ENCODE measurements around the gene CHCHD6.

CHCHD6 gene

DNA sequence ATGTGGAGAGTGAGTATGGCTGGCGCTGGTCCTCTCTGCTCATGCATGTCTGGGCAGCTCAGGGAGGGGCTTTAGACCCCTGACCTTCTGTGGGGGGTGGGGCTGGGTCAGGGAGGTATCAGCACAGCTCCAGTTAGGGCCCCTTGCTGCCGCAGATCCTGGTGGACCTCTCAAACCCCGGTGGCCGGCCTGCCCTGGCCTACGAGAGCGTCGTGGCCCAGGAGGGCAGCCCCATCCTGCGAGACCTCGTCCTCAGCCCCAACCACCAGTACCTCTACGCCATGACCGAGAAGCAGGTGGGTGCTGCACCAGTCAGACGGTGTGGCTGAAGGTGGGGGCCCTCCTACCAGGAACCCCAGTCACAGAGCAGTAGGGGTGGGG lies 299.1 kb downstream of the CHCHD6 start:
- no peak for DNase-seq (ENCODE audit: low read depth in 2 of 2, low spot score in 1 of 2)

DNA sequence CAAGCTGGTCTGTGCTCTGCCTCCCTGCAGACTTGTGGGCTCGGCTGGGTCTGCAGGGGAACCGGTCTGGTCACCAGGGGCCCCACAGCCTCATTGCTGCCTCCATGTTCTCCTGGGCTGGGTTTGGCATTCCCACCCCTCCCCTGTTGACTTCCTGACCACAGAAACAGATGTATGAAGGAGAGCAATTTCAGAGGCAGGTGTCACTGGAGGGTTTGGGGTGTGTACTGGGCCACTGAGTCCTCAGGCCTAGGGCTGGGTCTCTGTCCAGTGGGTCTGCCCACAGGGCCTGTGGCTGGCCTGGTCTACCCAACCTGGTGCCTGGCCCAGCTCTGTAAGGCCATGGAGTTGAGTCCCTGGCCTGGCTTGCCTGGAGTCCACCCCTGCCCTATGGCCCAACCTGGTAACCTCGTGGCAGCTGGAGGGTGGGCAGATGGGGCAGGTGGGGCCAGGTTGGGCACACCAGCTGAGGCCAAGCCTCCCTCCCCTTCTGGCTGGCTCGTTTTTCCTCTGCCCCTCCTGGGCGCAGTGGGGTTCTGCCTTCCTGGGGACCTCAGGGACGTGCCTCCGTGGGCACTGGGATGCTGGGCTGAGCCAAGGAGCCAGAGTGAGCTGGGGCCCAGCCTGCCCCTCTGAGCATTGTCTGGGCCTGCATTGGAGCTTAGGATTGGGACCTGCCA lies 299.7 kb downstream of the CHCHD6 start:
- DNase-seq (ENCODE audit: low read depth in 2 of 2, low spot score in 1 of 2): no peak

DNA sequence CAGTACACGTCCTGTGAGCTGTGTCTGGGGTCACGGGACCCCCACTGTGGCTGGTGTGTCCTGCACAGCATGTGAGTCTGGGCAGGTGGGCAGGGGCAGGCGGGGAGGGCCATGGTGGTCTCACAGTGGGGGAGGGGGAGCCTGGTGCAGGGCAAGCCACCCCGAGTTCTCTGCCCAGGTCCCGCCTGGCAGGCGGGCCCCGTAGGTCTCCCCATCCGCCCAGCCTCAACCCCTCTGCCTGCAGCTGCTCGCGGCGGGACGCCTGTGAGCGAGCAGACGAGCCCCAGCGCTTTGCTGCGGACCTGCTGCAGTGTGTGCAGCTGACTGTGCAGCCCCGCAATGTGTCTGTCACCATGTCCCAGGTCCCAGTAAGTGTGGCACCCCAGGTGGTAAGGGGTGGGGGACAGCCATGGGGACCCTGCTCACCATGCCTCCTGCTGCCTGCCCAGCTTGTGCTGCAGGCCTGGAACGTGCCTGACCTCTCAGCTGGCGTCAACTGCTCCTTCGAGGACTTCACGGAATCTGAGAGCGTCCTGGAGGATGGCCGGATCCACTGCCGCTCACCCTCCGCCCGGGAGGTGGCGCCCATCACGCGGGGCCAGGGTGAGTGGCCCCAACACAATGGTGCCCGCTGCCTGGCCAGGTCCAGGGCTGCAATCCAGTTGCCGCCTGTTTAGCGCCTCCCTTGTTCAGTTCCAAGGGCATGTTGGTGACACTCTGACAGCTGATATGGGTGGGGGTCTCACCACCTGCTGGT lies 300.8 kb downstream of the CHCHD6 start:
- DNase-seq (ENCODE audit: low read depth in 2 of 2, low spot score in 1 of 2): no peak

DNA sequence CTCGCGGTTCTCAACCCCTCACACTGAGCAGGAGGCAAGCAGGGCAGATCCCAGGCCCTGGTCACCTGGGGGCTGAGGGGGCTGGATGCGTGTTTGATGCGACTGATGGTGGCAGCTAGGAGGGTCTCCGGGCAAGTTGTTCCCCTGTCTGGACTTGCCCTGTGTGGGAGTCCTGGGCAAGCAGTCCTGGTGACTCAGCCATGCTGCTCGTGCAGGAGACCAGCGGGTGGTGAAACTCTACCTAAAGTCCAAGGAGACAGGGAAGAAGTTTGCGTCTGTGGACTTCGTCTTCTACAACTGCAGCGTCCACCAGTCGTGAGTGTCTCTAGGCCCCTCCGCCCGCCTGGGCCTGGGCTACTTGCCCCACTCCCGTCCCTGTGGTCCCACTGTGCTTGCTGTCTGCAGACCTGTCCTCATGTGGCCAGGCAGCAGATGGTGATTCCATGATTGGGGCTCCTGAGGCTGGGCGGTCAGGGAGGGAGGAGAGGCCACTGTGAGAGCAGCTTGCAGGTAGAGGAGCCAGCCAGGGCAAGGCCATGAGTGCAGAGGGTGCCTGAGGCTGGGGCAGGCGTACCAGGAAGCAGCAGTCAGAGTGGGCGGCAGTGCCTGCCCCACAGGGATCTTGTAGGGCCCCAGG lies 301.9 kb downstream of the CHCHD6 start:
- DNase-seq (ENCODE audit: low read depth in 2 of 2, low spot score in 1 of 2): no peak

DNA sequence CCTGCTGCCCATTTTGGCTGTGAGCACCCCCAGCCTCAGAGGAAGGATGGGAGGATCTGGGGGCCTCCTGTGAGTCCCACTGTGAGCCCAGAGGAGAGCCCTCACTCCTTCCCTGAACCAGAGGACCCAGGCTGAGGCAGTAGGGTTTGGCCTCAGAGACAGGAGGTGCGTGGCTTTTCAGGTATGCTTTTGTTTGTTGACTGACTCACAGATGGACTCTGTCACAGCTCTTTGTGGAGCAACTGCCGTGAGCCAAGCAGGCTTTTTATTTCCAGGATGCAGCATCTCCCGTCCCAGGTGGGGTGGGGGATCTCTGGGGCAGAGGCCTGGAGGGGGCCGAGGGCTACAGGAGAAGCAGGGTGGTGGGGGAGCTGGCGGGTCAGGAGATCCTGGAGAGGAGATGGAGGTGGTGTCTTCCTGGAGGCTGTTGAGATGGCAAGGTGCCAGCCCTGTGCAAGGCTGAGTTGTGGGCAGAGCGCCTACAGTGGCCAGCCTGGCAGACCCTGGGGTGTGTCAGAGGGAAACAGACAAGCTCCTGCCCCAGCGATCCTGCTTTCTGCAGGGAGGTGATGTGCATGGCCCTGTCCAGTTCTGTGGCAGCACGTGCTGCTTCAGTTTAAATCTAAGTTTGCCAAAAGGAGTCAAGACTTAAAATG lies 302.9 kb downstream of the CHCHD6 start:
- DNase-seq (ENCODE audit: low read depth in 2 of 2, low spot score in 1 of 2): no peak

DNA sequence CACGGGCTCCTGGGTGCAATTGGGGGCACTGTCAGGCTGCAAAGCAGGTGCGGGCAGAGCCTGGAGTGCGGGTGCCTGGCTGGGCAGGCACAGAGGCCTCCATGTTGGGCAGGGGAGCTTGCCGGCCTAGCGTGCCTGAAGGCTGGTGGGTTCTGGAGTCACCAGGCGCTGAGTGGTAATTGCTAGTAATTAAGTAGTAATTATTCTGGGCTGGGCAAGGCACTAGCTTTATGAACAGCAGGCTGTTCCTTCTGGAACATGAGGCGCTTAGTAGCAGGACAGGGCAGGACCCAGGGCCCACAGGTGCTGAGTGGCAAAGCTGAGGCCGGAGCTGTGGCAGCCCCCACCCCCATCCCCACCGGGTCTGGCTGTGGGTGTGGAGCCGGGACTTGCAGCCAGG lies 304.2 kb downstream of the CHCHD6 start:
- no peak for DNase-seq (ENCODE audit: low read depth in 2 of 2, low spot score in 1 of 2)

DNA sequence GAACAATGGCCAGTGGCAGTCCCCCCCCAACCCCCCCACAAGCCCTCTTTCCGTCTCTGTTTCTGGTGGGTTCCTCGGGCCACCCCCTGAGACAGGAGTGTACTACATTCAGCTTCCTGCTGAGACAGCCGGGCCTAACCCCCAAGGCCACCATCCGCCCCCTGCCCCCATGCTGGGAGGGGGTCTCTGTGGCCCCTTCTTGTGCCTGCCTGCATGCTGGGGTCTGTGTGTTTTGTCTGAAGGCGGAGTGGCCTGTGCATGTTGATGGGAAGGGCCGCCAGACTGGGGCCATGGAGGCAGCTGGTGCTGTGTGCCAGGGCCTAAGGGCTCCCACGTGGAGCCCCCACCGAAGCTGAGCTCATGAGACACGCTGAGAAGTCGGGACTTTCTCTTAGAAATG lies 305.5 kb downstream of the CHCHD6 start:
- no peak for DNase-seq (ENCODE audit: low read depth in 2 of 2, low spot score in 1 of 2)
